GM12874 (cell line): Measurements from ENCODE around the gene SHMT1.

Experiments
- TF ChIP-seq, protein P1 (sequence below): IDR thresholded peaks from 2 replicates; pipeline ENCODE4 v1.5.1; 2011; ENCODE audit warnings: low read depth, mild to moderate bottlenecking, control low read depth, low read length, moderate library complexity; ENCODE audit not compliant: insufficient read depth

The SHMT1 gene

DNA sequence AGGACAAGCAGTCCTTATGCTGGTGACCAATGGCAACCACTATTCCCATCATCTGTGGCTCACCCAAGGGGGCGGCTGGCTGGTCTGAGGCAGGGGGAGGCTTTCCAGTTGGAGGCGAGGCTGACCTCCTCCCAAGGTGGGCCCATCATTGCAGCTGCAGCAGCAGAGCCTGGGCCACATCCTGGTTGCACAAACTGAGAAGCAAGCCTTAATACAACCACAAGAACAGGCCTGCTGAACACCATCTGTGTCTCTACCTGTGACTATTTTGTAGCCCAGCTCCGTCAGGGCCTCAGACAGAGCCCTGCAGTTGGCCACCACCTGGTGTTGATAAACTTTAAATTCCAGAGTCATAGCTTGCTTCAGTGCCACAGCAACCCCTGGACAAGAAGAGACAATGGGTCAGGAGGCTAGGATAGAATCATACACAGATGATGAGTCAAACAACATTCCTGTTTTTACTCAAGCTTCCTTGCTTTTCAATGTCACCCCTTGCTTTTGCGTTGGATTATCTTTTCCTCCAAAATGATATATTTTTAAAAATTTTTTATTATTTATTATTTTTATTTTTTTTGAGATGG is 30.4 kb downstream of the SHMT1 start:
- TF ChIP-seq, protein P1, sequence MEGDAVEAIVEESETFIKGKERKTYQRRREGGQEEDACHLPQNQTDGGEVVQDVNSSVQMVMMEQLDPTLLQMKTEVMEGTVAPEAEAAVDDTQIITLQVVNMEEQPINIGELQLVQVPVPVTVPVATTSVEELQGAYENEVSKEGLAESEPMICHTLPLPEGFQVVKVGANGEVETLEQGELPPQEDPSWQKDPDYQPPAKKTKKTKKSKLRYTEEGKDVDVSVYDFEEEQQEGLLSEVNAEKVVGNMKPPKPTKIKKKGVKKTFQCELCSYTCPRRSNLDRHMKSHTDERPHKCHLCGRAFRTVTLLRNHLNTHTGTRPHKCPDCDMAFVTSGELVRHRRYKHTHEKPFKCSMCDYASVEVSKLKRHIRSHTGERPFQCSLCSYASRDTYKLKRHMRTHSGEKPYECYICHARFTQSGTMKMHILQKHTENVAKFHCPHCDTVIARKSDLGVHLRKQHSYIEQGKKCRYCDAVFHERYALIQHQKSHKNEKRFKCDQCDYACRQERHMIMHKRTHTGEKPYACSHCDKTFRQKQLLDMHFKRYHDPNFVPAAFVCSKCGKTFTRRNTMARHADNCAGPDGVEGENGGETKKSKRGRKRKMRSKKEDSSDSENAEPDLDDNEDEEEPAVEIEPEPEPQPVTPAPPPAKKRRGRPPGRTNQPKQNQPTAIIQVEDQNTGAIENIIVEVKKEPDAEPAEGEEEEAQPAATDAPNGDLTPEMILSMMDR: no peak

DNA sequence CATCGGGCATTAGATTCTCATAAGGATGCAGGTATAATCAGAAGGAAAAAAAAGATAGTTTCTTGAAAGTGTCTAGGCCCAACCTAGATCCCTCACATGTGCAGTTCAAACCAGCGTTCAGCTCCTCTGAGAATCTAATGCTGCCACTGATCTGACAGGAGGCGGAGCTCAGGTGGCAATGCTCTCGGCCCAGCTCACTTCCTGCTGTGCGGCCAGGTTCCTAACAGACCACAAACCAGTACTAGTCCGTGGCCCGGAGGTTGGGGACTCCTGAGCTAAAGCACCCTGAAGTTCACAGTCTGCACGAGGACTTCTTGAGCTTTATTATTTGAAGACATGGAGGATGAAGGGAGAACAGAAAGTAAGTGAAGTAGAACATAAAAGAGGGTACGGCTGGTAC is 31.5 kb downstream of the SHMT1 start:
- TF ChIP-seq, protein P1: no peak

DNA sequence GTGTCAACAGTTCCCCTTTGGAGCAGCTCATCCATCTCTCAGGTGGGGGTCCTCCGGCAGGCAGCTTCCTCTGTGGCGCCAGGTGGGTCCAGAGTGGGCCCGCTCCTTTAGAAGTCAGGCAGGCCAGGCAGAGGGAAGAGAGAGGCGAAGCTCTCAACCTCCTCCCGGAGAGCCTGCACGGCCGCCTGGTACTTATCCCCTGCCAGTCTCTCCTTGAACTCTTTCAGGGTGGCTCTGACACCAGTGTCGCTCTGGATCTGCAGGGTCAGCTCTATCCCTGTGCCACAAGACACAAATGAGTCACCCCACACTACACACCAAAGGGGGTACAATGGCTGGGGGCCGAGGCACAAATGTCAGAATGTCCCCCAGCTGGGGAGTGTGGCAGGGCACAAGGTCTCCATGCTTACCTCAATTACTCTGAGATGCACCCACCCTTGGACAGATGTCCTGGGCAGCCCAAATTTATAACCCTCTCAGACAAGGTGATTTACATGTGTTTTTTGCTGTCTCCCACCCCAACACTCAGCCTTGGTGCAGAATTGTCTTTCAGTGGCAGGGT is 34.6 kb downstream of the SHMT1 start:
- TF ChIP-seq, protein P1: no peak

DNA sequence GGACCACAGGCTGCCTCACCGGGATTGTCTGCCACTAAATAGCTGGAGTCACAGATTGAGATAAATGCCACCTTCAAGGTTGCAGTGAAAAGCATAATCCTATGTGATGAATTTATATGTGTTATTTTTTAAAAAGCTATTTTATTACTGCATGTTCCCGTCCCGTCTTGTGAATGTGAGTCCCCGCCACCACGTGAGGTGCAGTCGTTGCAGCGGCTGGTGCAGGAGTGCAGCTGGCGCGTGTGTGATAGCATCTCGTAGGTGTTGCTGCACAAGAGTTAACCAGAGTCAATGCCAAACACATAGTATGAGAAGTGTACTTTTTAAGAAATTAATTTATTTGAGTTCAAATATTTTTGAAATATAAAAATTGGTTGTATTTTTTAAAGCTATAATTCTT is 35.8 kb downstream of the SHMT1 start:
- TF ChIP-seq, protein P1: no peak

DNA sequence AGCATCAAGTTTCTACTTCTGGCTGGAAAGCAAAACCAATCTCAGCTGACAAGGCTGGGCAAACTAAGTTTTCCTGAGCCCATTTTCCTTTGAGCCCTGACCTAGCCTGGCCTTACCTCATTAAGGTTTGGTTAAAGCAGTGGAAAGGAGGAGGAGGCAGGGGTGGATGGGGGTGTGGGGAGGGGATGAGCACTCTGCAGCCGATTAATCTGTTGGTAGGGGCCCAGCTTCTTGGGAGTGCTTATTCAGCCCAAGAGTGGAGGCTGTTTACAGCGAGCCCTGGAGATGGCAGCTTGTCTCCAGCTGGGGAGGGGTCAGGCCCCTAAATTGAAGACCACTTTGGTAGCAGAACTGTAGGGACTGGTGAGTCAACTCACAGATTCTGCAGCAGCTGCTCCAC is 36.3 kb downstream of the SHMT1 start:
- TF ChIP-seq, protein P1: no peak

DNA sequence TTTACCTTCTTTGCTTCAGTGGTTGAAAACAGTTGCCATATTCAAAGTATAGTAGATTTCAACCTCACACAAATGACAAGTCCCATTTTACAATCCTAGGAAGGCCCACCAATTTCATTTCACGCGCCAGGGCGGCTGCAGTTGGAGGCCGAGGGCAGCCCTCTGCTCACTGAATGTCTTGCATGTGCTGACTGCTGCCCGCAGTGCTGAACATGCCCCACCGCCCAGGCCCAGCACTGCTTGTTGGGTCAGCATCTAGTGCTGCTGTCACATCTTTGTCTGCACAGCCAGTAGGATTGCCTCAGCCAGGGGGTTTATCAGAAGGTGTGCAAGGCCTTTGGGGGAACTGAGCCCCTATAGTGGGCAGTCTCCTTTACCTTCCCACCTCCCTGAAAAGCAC is 36.8 kb downstream of the SHMT1 start:
- TF ChIP-seq, protein P1: no peak

DNA sequence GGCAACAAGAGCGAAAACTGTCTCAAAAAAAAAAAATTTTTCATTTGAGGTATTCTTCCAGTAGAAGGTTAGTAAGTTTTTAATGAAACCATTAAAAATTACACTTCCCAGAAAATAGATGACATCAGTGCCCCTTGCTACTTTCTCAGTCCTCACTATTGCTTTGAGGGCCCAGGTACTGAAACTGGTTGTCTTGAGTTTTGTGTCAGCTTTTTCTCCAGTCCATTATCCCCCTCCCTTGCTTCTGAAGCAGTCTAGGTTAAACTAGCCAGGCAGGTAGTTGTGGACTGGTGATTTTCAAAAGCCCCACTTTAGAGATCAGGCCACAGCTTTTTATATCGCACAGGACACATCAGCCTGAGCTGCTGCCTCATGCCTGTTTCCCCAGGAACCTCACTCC is 37.3 kb downstream of the SHMT1 start:
- TF ChIP-seq, protein P1: no peak
